Measurements from ENCODE around the gene LHFPL5.

DNA sequence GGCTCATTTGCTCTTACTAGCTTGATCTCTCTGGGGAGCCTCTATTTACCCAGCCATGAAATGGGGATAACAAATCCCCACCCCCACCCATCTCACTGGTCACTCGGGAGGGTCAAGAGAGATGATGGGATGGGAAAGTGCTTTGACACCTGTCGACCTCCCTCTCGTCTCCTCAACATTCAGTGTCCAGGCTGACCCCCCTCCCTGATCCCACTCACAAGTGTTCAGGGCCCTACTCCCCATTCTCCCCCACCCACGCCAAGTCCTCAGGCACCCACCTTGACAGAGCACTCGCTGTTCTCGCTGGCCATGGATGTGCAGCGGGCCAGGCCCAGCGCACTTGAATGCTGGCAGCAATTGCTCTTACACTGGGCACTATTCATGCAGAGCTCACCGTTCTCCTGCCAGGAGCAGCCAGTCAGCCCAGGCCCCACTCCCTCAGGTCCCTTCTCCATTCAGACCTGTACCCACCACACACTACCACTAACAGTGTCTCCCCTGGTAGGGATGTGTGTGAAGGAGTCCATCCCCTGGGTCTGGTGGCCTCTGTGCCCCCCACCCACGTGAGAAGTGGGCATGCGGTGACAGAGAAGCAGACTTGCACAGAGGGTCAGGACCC, 9.6 kb upstream of the LHFPL5 start:
- TF ChIP-seq, protein P1, sequence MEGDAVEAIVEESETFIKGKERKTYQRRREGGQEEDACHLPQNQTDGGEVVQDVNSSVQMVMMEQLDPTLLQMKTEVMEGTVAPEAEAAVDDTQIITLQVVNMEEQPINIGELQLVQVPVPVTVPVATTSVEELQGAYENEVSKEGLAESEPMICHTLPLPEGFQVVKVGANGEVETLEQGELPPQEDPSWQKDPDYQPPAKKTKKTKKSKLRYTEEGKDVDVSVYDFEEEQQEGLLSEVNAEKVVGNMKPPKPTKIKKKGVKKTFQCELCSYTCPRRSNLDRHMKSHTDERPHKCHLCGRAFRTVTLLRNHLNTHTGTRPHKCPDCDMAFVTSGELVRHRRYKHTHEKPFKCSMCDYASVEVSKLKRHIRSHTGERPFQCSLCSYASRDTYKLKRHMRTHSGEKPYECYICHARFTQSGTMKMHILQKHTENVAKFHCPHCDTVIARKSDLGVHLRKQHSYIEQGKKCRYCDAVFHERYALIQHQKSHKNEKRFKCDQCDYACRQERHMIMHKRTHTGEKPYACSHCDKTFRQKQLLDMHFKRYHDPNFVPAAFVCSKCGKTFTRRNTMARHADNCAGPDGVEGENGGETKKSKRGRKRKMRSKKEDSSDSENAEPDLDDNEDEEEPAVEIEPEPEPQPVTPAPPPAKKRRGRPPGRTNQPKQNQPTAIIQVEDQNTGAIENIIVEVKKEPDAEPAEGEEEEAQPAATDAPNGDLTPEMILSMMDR (IDR thresholded peaks at IDR 0.05) = no peak
- no peak for TF ChIP-seq POLR2A (IDR thresholded peaks at IDR 0.05)

Data from body of pancreas (tissue), 4 donors.